ENCODE data around the gene AP1AR. TPM values are rescaled to one million over a fixed set of nuclear protein-coding genes. Genes with fewer than 3 reads are reported as not detected.

The AP1AR gene
- total and polyA plus RNA-seq, 2 of the 4 experiments (the other 2 are of a cell fraction): 4.0 to 4.7 TPM

DNA sequence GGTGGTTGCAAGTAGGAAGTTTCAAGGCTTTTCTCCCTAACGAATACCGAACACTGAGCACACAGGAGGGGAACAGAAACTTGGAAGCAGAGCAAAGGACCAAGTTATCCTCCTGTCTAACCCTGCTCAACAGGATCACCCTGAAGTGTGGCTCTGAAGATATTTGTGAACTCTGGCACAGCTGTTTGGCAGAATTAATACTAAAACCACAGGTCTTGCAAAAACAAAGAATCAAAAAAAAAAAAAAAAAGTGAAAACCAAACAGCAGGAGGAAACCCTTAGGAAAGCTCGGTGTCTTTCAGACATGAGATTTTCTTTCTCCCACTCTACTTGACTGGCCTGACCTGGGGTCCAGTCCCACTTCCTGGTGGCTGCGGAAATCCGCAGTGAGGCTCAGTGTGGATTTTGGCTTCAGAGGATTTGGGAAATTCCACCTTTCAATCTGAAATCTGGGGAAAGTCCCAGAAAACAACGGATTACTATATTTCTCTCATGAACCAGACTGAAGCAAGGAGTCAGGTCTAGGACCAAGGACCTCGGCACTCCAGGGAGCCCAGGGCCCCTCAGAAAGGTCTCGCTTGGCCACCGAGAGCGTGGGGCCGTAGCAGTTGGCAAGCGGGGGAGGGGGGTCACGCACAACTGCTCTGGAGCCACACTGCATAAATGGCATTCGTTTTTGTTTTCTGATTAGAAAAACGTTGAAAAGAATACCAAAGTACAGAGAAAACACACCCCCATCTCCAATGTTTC is 53.2 kb downstream of the AP1AR start:
- Histone ChIP-seq H3K23ac (ENCODE audit: low read depth, low read length) (peak overlapping the region; percentile 84), H3K27me3 (ENCODE audit: control insufficient read depth, insufficient read depth, low read length) (no peaks in the 10 kb centered on the region), H3K4me1 (ENCODE audit: control insufficient read depth, insufficient read depth, low read length) (0 out of 2 replicates have a peak, but pooled peaks cover 3% of the 10 kb centered on the region), H2BK15ac (ENCODE audit: low read depth, low read length) (no peak overlapping the region), H3K79me1 (ENCODE audit: low read depth in 1 of 2, low read length in 2 of 2) (peaks cover 2 to 20% of the 10 kb centered on the region in 2 experiments; a peak in 3 of 4 replicates), H3K4me3 (ENCODE audit: insufficient read depth, low read depth, low read length) (peak overlapping the region; percentile 93), H3K18ac (ENCODE audit: low read depth, low read length) (peak overlapping the region; percentile 65; the same call in 1 of the 2 replicates), H3K27ac (ENCODE audit: insufficient read depth, low read length) (peak overlapping the region; percentile 30), H2AK9ac (replicated peaks; ENCODE audit: low read depth, low read length, poor library complexity) (peak overlapping the region; percentile 80), H3K9me1 (ENCODE audit: insufficient read depth, low read length) (no peaks in the 10 kb centered on the region), H3K14ac (replicated peaks; ENCODE audit: low read depth, low read length) (peak overlapping the region; percentile 55), H4K8ac (ENCODE audit: low read depth in 2 of 2, low read length in 2 of 2) (peak overlapping the region; percentile 56 to 97; a peak in 3 of 4 replicates), H2AFZ (replicated peaks; ENCODE audit: low read length, poor library complexity) (peak overlapping the region; percentile 85), H4K91ac (ENCODE audit: insufficient read depth, low read depth, low read length) (peak overlapping the region; percentile 63), H2AK5ac (ENCODE audit: low read depth, low read length) (no peak overlapping the region), H2BK20ac (ENCODE audit: low read depth, low read length) (no peak overlapping the region), H3K4me2 (ENCODE audit: low read depth, low read length) (peak overlapping the region; percentile 94), H3K4ac (ENCODE audit: low read depth, low read length) (peak overlapping the region; percentile 47), H3K56ac (ENCODE audit: extremely low read depth, insufficient read depth, low read length) (peak overlapping the region; percentile 19; the same call in 1 of the 2 replicates), H2BK5ac (ENCODE audit: low read depth, low read length, poor library complexity, severe bottlenecking) (peak overlapping the region; percentile 49), H4K5ac (ENCODE audit: low read depth, low read length) (peak overlapping the region; percentile 56; the same call in 1 of the 2 replicates), H3K36me3 (ENCODE audit: control insufficient read depth, insufficient read depth, low read length) (no peaks in the 10 kb centered on the region), H3K9me3 (ENCODE audit: control insufficient read depth, insufficient read depth, low read length) (no peaks in the 10 kb centered on the region), H3K9ac (ENCODE audit: low read depth, low read length) (peak overlapping the region; percentile 72), H4K20me1 (ENCODE audit: insufficient read depth, low read length) (no peaks in the 10 kb centered on the region), H2BK120ac (ENCODE audit: low read depth, low read length) (peak overlapping the region; percentile 36; the same call in 1 of the 2 replicates)
- TF ChIP-seq, protein P1, sequence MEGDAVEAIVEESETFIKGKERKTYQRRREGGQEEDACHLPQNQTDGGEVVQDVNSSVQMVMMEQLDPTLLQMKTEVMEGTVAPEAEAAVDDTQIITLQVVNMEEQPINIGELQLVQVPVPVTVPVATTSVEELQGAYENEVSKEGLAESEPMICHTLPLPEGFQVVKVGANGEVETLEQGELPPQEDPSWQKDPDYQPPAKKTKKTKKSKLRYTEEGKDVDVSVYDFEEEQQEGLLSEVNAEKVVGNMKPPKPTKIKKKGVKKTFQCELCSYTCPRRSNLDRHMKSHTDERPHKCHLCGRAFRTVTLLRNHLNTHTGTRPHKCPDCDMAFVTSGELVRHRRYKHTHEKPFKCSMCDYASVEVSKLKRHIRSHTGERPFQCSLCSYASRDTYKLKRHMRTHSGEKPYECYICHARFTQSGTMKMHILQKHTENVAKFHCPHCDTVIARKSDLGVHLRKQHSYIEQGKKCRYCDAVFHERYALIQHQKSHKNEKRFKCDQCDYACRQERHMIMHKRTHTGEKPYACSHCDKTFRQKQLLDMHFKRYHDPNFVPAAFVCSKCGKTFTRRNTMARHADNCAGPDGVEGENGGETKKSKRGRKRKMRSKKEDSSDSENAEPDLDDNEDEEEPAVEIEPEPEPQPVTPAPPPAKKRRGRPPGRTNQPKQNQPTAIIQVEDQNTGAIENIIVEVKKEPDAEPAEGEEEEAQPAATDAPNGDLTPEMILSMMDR (conservative IDR thresholded peaks at IDR 0.05; ENCODE audit: low read depth, low read length): no peak
- TF ChIP-seq, protein P2, sequence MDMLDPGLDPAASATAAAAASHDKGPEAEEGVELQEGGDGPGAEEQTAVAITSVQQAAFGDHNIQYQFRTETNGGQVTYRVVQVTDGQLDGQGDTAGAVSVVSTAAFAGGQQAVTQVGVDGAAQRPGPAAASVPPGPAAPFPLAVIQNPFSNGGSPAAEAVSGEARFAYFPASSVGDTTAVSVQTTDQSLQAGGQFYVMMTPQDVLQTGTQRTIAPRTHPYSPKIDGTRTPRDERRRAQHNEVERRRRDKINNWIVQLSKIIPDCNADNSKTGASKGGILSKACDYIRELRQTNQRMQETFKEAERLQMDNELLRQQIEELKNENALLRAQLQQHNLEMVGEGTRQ (IDR thresholded peaks at IDR 0.05; ENCODE audit: low read depth, low read length): no peak
- TF ChIP-seq BHLHE40 (IDR thresholded peaks at IDR 0.05; ENCODE audit: low read depth, low read length): no peak
- TF ChIP-seq NFE2L2 (IDR thresholded peaks at IDR 0.05; ENCODE audit: low read depth, low read length): no peak
- no peak for TF ChIP-seq FOS (IDR thresholded peaks at IDR 0.05; ENCODE audit: low read depth, low read length)
- TF ChIP-seq, protein P3, sequence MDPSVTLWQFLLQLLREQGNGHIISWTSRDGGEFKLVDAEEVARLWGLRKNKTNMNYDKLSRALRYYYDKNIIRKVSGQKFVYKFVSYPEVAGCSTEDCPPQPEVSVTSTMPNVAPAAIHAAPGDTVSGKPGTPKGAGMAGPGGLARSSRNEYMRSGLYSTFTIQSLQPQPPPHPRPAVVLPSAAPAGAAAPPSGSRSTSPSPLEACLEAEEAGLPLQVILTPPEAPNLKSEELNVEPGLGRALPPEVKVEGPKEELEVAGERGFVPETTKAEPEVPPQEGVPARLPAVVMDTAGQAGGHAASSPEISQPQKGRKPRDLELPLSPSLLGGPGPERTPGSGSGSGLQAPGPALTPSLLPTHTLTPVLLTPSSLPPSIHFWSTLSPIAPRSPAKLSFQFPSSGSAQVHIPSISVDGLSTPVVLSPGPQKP (IDR thresholded peaks at IDR 0.05; ENCODE audit: borderline replicate concordance, low read depth, low read length): no peak
- TF ChIP-seq CEBPB (IDR thresholded peaks at IDR 0.05; ENCODE audit: low read depth, low read length): no peak
- TF ChIP-seq RAD21 (IDR thresholded peaks at IDR 0.05; ENCODE audit: low read length): no peak
- no peak for TF ChIP-seq SMC3 (IDR thresholded peaks at IDR 0.05; ENCODE audit: low read depth, low read length)
- TF ChIP-seq RCOR1 (IDR thresholded peaks at IDR 0.05; ENCODE audit: insufficient replicate concordance, low read length): no peak
- BruUV-seq (replicated peaks): no TSS peak
- in situ Hi-C loops (cut with MboI; ENCODE audit: low sequenced_read_pairs): no loop called here
- DNase-seq (peak; percentile 24), ATAC-seq (ENCODE audit: low read depth) (peak; percentile 25)
- intact Hi-C loops (cut with micrococcal nuclease): loop anchor here (5.0 kb wide), 1 partner anchor 53 kb away; the partner anchor contains the start of gene AP1AR
- POLR2A ChIA-PET (ENCODE audit: unreplicated experiment): interaction anchor here (0.6 kb wide), 1 partner anchor 12 kb away, joined by 6 read pairs; the partner anchor contains the start of gene ALPK1
- no CpG with 5 or more reads among the region's 15 CpGs for WGBS, 2 experiments (ENCODE audit: extremely low coverage in 2 of 2, insufficient read length in 1 of 2)
- dilution Hi-C loops (cut with HindIII; ENCODE audit: low sequenced_read_pairs, unreplicated experiment): no loop called here
- CTCF ChIA-PET: no interaction called here

Data from IMR-90 (cell line).